ENCODE results near the gene CKAP4. TPM values are rescaled to one million over a fixed set of nuclear protein-coding genes. Genes with fewer than 3 reads are reported as not detected.

Gene CKAP4
- total and polyA plus RNA-seq, 2 of the 13 experiments (the other 11 are each of a cell fraction or from before 2014, with no cell fraction given): 39.2 to 70.2 TPM

DNA sequence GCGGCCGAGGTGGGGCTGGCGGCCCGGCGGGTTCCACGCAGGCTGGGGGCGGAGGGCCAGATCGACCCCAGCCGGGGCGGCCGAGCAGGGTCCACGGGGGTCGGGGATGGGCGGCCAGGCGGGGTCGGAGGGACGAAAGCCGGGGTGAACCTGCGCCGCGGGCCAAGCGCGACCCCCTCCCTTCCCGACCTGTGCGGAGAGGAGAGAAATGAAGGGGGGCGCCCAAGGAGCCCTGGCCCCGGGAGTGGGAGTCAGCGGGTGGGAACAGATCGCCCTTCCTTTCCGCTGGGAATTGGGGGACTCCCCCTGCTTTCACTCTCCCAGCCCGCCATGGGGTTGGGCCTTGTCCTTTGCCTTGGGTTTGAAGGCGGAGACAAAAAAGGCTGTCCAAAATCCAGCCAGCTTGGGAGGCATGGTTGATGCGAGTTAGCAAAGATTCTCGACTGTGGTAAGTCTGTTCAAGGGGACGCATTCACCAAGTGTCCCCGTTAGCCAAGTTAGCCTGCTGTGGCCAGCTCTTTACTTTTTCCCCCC, 559 bp upstream of the CKAP4 start (continued):
- TF ChIP-seq, protein P1, sequence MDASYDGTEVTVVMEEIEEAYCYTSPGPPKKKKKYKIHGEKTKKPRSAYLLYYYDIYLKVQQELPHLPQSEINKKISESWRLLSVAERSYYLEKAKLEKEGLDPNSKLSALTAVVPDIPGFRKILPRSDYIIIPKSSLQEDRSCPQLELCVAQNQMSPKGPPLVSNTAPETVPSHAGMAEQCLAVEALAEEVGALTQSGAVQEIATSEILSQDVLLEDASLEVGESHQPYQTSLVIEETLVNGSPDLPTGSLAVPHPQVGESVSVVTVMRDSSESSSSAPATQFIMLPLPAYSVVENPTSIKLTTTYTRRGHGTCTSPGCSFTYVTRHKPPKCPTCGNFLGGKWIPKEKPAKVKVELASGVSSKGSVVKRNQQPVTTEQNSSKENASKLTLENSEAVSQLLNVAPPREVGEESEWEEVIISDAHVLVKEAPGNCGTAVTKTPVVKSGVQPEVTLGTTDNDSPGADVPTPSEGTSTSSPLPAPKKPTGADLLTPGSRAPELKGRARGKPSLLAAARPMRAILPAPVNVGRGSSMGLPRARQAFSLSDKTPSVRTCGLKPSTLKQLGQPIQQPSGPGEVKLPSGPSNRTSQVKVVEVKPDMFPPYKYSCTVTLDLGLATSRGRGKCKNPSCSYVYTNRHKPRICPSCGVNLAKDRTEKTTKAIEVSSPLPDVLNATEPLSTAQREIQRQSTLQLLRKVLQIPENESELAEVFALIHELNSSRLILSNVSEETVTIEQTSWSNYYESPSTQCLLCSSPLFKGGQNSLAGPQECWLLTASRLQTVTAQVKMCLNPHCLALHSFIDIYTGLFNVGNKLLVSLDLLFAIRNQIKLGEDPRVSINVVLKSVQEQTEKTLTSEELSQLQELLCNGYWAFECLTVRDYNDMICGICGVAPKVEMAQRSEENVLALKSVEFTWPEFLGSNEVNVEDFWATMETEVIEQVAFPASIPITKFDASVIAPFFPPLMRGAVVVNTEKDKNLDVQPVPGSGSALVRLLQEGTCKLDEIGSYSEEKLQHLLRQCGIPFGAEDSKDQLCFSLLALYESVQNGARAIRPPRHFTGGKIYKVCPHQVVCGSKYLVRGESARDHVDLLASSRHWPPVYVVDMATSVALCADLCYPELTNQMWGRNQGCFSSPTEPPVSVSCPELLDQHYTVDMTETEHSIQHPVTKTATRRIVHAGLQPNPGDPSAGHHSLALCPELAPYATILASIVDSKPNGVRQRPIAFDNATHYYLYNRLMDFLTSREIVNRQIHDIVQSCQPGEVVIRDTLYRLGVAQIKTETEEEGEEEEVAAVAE (CRISPR knock-in tag; IDR thresholded peaks at IDR 0.05; ENCODE audit: borderline replicate concordance): no peak
- TF ChIP-seq JUN (CRISPR knock-in tag; IDR thresholded peaks at IDR 0.05) (no peak), POLR2A (IDR thresholded peaks at IDR 0.05; ENCODE audit: insufficient read depth in 1 of 2, low read depth in 2 of 2, low read length in 2 of 2) (0 out of 4 replicates have a peak, but pooled peaks of 1 of the 2 experiments have one; percentile 35), THAP11 (CRISPR knock-in tag; IDR thresholded peaks at IDR 0.05) (no peak), RCOR2 (CRISPR knock-in tag; IDR thresholded peaks at IDR 0.05) (no peak), ZKSCAN5 (CRISPR knock-in tag; IDR thresholded peaks at IDR 0.05) (no peak), MEIS2 (CRISPR knock-in tag; IDR thresholded peaks at IDR 0.05) (no peak), ISL2 (CRISPR knock-in tag; IDR thresholded peaks at IDR 0.05) (no peak), KDM3A (CRISPR knock-in tag; IDR thresholded peaks at IDR 0.05; ENCODE audit: low read depth) (no peak), ZNF329 (CRISPR knock-in tag; IDR thresholded peaks at IDR 0.05; ENCODE audit: low read depth) (no peak), ZSCAN21 (CRISPR knock-in tag; IDR thresholded peaks at IDR 0.05; ENCODE audit: borderline replicate concordance) (no peak), ZFP36L2 (CRISPR knock-in tag; IDR thresholded peaks at IDR 0.05) (no peak), ZNF552 (CRISPR knock-in tag; IDR thresholded peaks at IDR 0.05; ENCODE audit: borderline replicate concordance) (no peak), CEBPB (IDR thresholded peaks at IDR 0.05; ENCODE audit: borderline replicate concordance, low read depth, low read length) (no peak), ZFY (CRISPR knock-in tag; IDR thresholded peaks at IDR 0.05) (no peak; the same call in 1 of the 2 replicates), FOXO1 (CRISPR knock-in tag; IDR thresholded peaks at IDR 0.05) (no peak; the same call in 1 of the 2 replicates), NR2F6 (IDR thresholded peaks at IDR 0.05) (no peak), NR2F6 (CRISPR knock-in tag; IDR thresholded peaks at IDR 0.05) (no peak), ZNF234 (CRISPR knock-in tag; conservative IDR thresholded peaks at IDR 0.05) (no peak)
- TF ChIP-seq, protein P2, sequence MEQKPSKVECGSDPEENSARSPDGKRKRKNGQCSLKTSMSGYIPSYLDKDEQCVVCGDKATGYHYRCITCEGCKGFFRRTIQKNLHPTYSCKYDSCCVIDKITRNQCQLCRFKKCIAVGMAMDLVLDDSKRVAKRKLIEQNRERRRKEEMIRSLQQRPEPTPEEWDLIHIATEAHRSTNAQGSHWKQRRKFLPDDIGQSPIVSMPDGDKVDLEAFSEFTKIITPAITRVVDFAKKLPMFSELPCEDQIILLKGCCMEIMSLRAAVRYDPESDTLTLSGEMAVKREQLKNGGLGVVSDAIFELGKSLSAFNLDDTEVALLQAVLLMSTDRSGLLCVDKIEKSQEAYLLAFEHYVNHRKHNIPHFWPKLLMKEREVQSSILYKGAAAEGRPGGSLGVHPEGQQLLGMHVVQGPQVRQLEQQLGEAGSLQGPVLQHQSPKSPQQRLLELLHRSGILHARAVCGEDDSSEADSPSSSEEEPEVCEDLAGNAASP (CRISPR knock-in tag; IDR thresholded peaks at IDR 0.05; ENCODE audit: borderline replicate concordance): no peak
- TF ChIP-seq, protein P3, sequence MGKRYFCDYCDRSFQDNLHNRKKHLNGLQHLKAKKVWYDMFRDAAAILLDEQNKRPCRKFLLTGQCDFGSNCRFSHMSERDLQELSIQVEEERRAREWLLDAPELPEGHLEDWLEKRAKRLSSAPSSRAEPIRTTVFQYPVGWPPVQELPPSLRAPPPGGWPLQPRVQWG (CRISPR knock-in tag; IDR thresholded peaks at IDR 0.05; ENCODE audit: borderline replicate concordance, low read depth): no peak
- TF ChIP-seq, protein P4, sequence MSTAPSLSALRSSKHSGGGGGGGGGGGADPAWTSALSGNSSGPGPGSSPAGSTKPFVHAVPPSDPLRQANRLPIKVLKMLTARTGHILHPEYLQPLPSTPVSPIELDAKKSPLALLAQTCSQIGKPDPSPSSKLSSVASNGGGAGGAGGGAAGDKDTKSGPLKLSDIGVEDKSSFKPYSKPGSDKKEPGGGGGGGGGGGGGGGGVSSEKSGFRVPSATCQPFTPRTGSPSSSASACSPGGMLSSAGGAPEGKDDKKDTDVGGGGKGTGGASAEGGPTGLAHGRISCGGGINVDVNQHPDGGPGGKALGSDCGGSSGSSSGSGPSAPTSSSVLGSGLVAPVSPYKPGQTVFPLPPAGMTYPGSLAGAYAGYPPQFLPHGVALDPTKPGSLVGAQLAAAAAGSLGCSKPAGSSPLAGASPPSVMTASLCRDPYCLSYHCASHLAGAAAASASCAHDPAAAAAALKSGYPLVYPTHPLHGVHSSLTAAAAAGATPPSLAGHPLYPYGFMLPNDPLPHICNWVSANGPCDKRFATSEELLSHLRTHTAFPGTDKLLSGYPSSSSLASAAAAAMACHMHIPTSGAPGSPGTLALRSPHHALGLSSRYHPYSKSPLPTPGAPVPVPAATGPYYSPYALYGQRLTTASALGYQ (CRISPR knock-in tag; IDR thresholded peaks at IDR 0.05): no peak

Data from HepG2 (cell line).